ENCODE data around the gene SCP2D1. TPM values are rescaled to one million over a fixed set of nuclear protein-coding genes. Genes with fewer than 3 reads are reported as not detected.

The SCP2D1 gene
- total and polyA plus RNA-seq, 2 donors (not counting 1 experiment from before 2014, with no cell fraction given): not detected

GRCh38 chr20:18794428-18794787 lies 19.2 kb upstream of the SCP2D1 start:
- peak overlapping the region; percentile 71 for H2AFZ ChIP-seq (ENCODE audit: insufficient read depth, low read depth, low read length, poor library complexity, severe bottlenecking)
- intact Hi-C loops (cut with micrococcal nuclease): loop anchor here (1.0 to 10.0 kb wide), 7 partner anchors 162 to 1920 kb away; partner anchors contain the start of genes CFAP61, CRNKL1, KAT14 and PET117
- Mint-ChIP-seq H3K9me3 (ENCODE audit: insufficient read depth) (no peaks in the 10 kb centered on the region), H3K4me1 (peaks cover 20% of the 10 kb centered on the region), H3K27me3 (peaks cover 16% of the 10 kb centered on the region), H3K27ac (peak overlapping the region; percentile 99), H3K4me3 (peak overlapping the region; percentile 97)
- peak overlapping the region; percentile 74 for H3K4me2 ChIP-seq (replicated peaks; ENCODE audit: low read depth, low read length, poor library complexity, severe bottlenecking)
- peaks cover 4% of the 10 kb centered on the region for H3K79me2 ChIP-seq (ENCODE audit: control insufficient read depth, insufficient read depth, low read length)
- peaks cover 6 to 14% of the 10 kb centered on the region in 2 donors for H3K4me1 ChIP-seq (ENCODE audit: control insufficient read depth in 2 of 2, insufficient read depth in 2 of 2, low read length in 2 of 2)
- no peak for ATAC-seq (ENCODE audit: low read depth)
- peak overlapping the region; percentile 69 to 86 (median 73) for H3K4me3 ChIP-seq (ENCODE audit: control extremely low read depth in 1 of 5, extremely low read depth in 1 of 5, insufficient read depth in 1 of 5, low read depth in 2 of 5, low read length in 4 of 5)
- 88% methylated on average over 2 of the region's 3 CpGs for WGBS (ENCODE audit: insufficient coverage)
- H3K27ac ChIP-seq (ENCODE audit: low read length in 2 of 2): peak overlapping the region; percentile 90 to 93
- CTCF ChIA-PET: interaction anchor here (1.5 kb wide), 1 partner anchor 162 kb away, joined by 3 read pairs; no protein-coding TSS in a partner anchor
- peaks cover 0 to 7% (median 2%) of the 10 kb centered on the region in 4 experiments for H3K27me3 ChIP-seq (replicated peaks in 1 of 4; ENCODE audit: control extremely low read depth in 1 of 4, control insufficient read depth in 3 of 4, insufficient read depth in 4 of 4, low read length in 3 of 4)
- no peaks in the 10 kb centered on the region for H4K20me1 ChIP-seq (ENCODE audit: control insufficient read depth, insufficient read depth, low read length, poor library complexity, severe bottlenecking)
- no peaks in the 10 kb centered on the region for H3K36me3 ChIP-seq (replicated peaks in 1 of 2; ENCODE audit: control extremely low read depth in 1 of 2, control insufficient read depth in 1 of 2, extremely low read depth in 1 of 2, insufficient read depth in 2 of 2, low read length in 1 of 2)
- H3K9ac ChIP-seq (ENCODE audit: low read length): peak overlapping the region; percentile 76
- POLR2A ChIA-PET: interaction anchor here (1.3 kb wide), 1 partner anchor 327 kb away, joined by 3 read pairs; the partner anchor contains the start of genes DZANK1 and POLR3F
- no peak for DNase-seq
- TF ChIP-seq EZH2 (IDR thresholded peaks at IDR 0.05; ENCODE audit: borderline replicate concordance, insufficient read depth, low read depth, low read length, poor library complexity, severe bottlenecking): no peak
- TF ChIP-seq, protein P1, sequence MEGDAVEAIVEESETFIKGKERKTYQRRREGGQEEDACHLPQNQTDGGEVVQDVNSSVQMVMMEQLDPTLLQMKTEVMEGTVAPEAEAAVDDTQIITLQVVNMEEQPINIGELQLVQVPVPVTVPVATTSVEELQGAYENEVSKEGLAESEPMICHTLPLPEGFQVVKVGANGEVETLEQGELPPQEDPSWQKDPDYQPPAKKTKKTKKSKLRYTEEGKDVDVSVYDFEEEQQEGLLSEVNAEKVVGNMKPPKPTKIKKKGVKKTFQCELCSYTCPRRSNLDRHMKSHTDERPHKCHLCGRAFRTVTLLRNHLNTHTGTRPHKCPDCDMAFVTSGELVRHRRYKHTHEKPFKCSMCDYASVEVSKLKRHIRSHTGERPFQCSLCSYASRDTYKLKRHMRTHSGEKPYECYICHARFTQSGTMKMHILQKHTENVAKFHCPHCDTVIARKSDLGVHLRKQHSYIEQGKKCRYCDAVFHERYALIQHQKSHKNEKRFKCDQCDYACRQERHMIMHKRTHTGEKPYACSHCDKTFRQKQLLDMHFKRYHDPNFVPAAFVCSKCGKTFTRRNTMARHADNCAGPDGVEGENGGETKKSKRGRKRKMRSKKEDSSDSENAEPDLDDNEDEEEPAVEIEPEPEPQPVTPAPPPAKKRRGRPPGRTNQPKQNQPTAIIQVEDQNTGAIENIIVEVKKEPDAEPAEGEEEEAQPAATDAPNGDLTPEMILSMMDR (IDR thresholded peaks at IDR 0.05): no peak
- H3K9me3 ChIP-seq (ENCODE audit: control extremely low read depth in 1 of 3, control insufficient read depth in 2 of 3, insufficient read depth in 1 of 3, low read length in 2 of 3): no peaks in the 10 kb centered on the region

- Mint-ChIP-seq H3K27me3 (peaks cover 10% of the 10 kb centered on the region), H3K4me1 (peaks cover 20% of the 10 kb centered on the region), H3K27ac (no peak overlapping the region), H3K4me3 (peak overlapping the region; percentile 97), H3K9me3 (ENCODE audit: insufficient read depth) (no peaks in the 10 kb centered on the region)
- ChIA-PET POLR2A (no interaction called here), CTCF (interaction anchor here (1.5 kb wide), 1 partner anchor 163 kb away, joined by 3 read pairs; no protein-coding TSS in a partner anchor)
- no peak overlapping the region for H3K4me3 ChIP-seq (ENCODE audit: control extremely low read depth in 1 of 5, extremely low read depth in 1 of 5, insufficient read depth in 1 of 5, low read depth in 2 of 5, low read length in 4 of 5)
- no peak overlapping the region for H3K9ac ChIP-seq (ENCODE audit: low read length)
- peaks cover 4% of the 10 kb centered on the region for H3K79me2 ChIP-seq (ENCODE audit: control insufficient read depth, insufficient read depth, low read length)
- ATAC-seq (ENCODE audit: low read depth) (no peak), DNase-seq (no peak)
- TF ChIP-seq, protein P1 (IDR thresholded peaks at IDR 0.05): no peak
- H3K36me3 ChIP-seq (replicated peaks in 1 of 2; ENCODE audit: control extremely low read depth in 1 of 2, control insufficient read depth in 1 of 2, extremely low read depth in 1 of 2, insufficient read depth in 2 of 2, low read length in 1 of 2): no peaks in the 10 kb centered on the region
- H3K27me3 ChIP-seq (replicated peaks in 1 of 4; ENCODE audit: control extremely low read depth in 1 of 4, control insufficient read depth in 3 of 4, insufficient read depth in 4 of 4, low read length in 3 of 4): peaks cover 0 to 7% (median 2%) of the 10 kb centered on the region in 4 experiments
- H3K27ac ChIP-seq (ENCODE audit: low read length in 2 of 2): no peak overlapping the region
- H2AFZ ChIP-seq (ENCODE audit: insufficient read depth, low read depth, low read length, poor library complexity, severe bottlenecking): no peak overlapping the region
- peaks cover 0 to 1% (median 0%) of the 10 kb centered on the region in 3 donors for H3K9me3 ChIP-seq (ENCODE audit: control extremely low read depth in 1 of 3, control insufficient read depth in 2 of 3, insufficient read depth in 1 of 3, low read length in 2 of 3)
- intact Hi-C loops (cut with micrococcal nuclease): loop anchor here (2.0 to 10.0 kb wide), 3 partner anchors 163 to 1919 kb away; partner anchors contain the start of genes RALGAPA2 and RRBP1
- H3K4me2 ChIP-seq (replicated peaks; ENCODE audit: low read depth, low read length, poor library complexity, severe bottlenecking): no peak overlapping the region
- 90% methylated on average over 2 of the region's 4 CpGs for WGBS (ENCODE audit: insufficient coverage)
- peaks cover 6 to 14% of the 10 kb centered on the region in 2 donors for H3K4me1 ChIP-seq (ENCODE audit: control insufficient read depth in 2 of 2, insufficient read depth in 2 of 2, low read length in 2 of 2)
- H4K20me1 ChIP-seq (ENCODE audit: control insufficient read depth, insufficient read depth, low read length, poor library complexity, severe bottlenecking): no peaks in the 10 kb centered on the region
These were observed 18.2 kb upstream of the SCP2D1 start for GRCh38 chr20:18795366-18795765.

Measured in B cell (primary cell).